Fibroblast of lung (primary cell): ENCODE results near the gene TNIP1.

Experiments
- CTCF ChIP-seq, 2 donors: IDR thresholded peaks in 1 of 2; conservative IDR thresholded peaks in 1 of 2; 1 replicate in 1 of 2; 2 replicates in 1 of 2; pipeline ENCODE4 v1.5.1; 2011 to 2012; ENCODE audit warnings: low read length in 2 of 2, control low read depth in 1 of 2, inconsistent platforms in 1 of 2, low read depth in 1 of 2, mild to moderate bottlenecking in 1 of 2
- EZH2 ChIP-seq: IDR thresholded peaks from 2 replicates; pipeline ENCODE4 v1.5.1; 2012; ENCODE audit warnings: low read length, control low read depth, mild to moderate bottlenecking; ENCODE audit errors: missing control alignments

- TF ChIP-seq CTCF (conservative IDR thresholded peaks at IDR 0.05 in 1 of 2, IDR thresholded peaks at IDR 0.05 in 1 of 2; ENCODE audit: low read depth in 1 of 2, low read length in 2 of 2) (no peak), EZH2 (no peak)
Observed at GRCh38 chr5:151016700-151017099, 64.1 kb downstream of the TNIP1 start.
